Ishikawa (cell line): ENCODE measurements around the gene TBCD.

Source experiments
- CEBPB ChIP-seq: IDR thresholded peaks from 2 replicates; pipeline ENCODE4 v1.6.1; 2012
- CREB1 ChIP-seq: IDR thresholded peaks from 2 replicates; pipeline ENCODE4 v1.6.1; 2012; ENCODE audit warnings: low read depth
- EGR1 ChIP-seq: IDR thresholded peaks from 2 replicates; pipeline ENCODE4 v1.6.1; 2012
- EP300 ChIP-seq: IDR thresholded peaks from 2 replicates; pipeline ENCODE4 v1.6.1; 2012; ENCODE audit warnings: borderline replicate concordance
- FOXM1 ChIP-seq: IDR thresholded peaks from 2 replicates; pipeline ENCODE4 v1.6.1; 2012; ENCODE audit warnings: low read depth, borderline replicate concordance
- NFIC ChIP-seq: IDR thresholded peaks from 2 replicates; pipeline ENCODE4 v1.6.1; 2012
- RAD21 ChIP-seq: IDR thresholded peaks from 2 replicates; pipeline ENCODE4 v1.6.1; 2012; ENCODE audit warnings: low read depth
- TAF1 ChIP-seq: IDR thresholded peaks from 2 replicates; pipeline ENCODE4 v1.6.1; 2012; ENCODE audit warnings: low read depth, mild to moderate bottlenecking
- TCF12 ChIP-seq: IDR thresholded peaks from 2 replicates; pipeline ENCODE4 v1.6.1; 2012; ENCODE audit warnings: low read depth
- TEAD4 ChIP-seq: IDR thresholded peaks from 2 replicates; pipeline ENCODE4 v1.6.1; 2012
- YY1 ChIP-seq: IDR thresholded peaks from 2 replicates; pipeline ENCODE4 v1.6.1; 2012; ENCODE audit warnings: low read depth
- ZBTB7A ChIP-seq: IDR thresholded peaks from 2 replicates; pipeline ENCODE4 v1.6.1; 2012; ENCODE audit warnings: low read depth
- TF ChIP-seq, protein P1 (sequence below): IDR thresholded peaks from 2 replicates; pipeline ENCODE4 v1.6.1; 2012
- TF ChIP-seq, protein P2 (sequence below): IDR thresholded peaks from 2 replicates; pipeline ENCODE4 v1.6.1; 2012; ENCODE audit warnings: low read depth, mild to moderate bottlenecking
- TF ChIP-seq, protein P3 (sequence below): IDR thresholded peaks from 2 replicates; pipeline ENCODE4 v1.6.1; 2012

Gene TBCD

DNA sequence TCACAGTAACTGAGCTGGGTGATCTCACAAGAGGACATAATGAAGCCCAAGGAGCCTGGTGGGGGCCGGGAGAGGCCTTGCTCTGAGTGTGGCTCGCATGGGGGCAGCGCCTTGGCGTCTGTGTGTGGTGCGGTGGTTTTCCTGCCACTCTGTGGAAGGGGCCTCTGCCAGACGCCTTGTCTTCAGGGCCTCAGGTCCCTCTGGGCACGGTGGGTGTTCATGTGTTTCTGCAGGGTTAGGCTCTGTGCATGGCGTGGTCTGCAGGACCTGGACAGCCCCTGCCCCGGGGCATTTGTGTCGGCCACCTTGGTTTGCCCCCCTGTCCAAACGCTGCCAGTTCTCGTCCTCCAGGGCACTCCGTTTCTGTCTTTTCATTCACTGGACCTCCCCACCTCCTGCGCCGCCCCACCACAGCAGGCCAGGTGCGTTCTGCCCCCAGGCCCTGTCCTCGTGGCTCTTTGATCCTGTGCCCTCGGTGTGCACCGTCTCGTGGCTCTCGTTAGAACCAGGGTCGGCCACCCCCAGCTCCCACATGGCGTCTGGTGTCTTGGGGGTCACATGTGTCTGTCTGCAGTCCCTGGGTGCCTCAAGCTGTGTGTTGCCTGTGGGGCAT lies 131.7 kb downstream of the TBCD start:
- TF ChIP-seq YY1: no peak
- TF ChIP-seq NFIC: no peak
- no peak for TF ChIP-seq CREB1
- no peak for TF ChIP-seq CEBPB
- TF ChIP-seq, protein P1, sequence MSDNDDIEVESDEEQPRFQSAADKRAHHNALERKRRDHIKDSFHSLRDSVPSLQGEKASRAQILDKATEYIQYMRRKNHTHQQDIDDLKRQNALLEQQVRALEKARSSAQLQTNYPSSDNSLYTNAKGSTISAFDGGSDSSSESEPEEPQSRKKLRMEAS: no peak
- no peak for TF ChIP-seq TCF12

DNA sequence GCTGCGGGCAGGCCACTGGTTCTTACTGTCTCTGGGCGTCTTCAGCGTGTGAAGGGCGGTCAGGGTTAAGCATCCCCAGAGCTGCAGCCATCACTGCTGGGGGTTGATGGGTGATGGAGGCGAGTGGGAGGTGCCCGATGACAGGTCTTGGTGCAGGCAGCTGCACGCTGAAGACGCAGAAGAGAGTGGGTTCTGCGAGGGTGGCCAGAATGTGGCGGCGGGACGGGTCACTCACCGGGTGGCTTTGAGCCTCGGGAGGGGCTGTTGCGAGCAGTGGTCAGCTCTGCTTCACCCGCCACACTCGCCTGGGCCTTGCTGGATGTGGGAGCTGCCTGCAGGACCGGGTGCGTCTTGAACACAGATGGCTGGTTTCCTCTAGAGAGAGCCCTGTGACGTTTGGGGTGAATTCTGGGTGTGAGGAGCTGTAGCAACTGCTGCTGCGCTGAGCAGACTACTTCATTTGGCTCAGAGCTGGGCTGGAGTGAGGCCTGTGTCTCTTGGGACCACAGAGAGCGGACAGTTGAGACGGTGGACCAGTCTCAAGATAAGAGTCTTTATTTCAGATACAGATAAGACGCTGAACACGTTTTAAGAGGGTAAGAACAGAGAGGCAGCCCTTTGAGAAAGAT lies 132.6 kb downstream of the TBCD start:
- no peak for TF ChIP-seq CEBPB
- no peak for TF ChIP-seq ZBTB7A
- TF ChIP-seq, protein P2, sequence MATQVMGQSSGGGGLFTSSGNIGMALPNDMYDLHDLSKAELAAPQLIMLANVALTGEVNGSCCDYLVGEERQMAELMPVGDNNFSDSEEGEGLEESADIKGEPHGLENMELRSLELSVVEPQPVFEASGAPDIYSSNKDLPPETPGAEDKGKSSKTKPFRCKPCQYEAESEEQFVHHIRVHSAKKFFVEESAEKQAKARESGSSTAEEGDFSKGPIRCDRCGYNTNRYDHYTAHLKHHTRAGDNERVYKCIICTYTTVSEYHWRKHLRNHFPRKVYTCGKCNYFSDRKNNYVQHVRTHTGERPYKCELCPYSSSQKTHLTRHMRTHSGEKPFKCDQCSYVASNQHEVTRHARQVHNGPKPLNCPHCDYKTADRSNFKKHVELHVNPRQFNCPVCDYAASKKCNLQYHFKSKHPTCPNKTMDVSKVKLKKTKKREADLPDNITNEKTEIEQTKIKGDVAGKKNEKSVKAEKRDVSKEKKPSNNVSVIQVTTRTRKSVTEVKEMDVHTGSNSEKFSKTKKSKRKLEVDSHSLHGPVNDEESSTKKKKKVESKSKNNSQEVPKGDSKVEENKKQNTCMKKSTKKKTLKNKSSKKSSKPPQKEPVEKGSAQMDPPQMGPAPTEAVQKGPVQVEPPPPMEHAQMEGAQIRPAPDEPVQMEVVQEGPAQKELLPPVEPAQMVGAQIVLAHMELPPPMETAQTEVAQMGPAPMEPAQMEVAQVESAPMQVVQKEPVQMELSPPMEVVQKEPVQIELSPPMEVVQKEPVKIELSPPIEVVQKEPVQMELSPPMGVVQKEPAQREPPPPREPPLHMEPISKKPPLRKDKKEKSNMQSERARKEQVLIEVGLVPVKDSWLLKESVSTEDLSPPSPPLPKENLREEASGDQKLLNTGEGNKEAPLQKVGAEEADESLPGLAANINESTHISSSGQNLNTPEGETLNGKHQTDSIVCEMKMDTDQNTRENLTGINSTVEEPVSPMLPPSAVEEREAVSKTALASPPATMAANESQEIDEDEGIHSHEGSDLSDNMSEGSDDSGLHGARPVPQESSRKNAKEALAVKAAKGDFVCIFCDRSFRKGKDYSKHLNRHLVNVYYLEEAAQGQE: no peak
- TF ChIP-seq CREB1: no peak
- TF ChIP-seq TAF1: no peak
- TF ChIP-seq RAD21: no peak
- TF ChIP-seq EP300: no peak
- TF ChIP-seq, protein P1: no peak
- no peak for TF ChIP-seq TEAD4
- no peak for TF ChIP-seq NFIC
- TF ChIP-seq FOXM1: no peak
- TF ChIP-seq EGR1: no peak
- no peak for TF ChIP-seq TCF12
- TF ChIP-seq, protein P3, sequence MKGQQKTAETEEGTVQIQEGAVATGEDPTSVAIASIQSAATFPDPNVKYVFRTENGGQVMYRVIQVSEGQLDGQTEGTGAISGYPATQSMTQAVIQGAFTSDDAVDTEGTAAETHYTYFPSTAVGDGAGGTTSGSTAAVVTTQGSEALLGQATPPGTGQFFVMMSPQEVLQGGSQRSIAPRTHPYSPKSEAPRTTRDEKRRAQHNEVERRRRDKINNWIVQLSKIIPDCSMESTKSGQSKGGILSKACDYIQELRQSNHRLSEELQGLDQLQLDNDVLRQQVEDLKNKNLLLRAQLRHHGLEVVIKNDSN: no peak
- TF ChIP-seq YY1: no peak

DNA sequence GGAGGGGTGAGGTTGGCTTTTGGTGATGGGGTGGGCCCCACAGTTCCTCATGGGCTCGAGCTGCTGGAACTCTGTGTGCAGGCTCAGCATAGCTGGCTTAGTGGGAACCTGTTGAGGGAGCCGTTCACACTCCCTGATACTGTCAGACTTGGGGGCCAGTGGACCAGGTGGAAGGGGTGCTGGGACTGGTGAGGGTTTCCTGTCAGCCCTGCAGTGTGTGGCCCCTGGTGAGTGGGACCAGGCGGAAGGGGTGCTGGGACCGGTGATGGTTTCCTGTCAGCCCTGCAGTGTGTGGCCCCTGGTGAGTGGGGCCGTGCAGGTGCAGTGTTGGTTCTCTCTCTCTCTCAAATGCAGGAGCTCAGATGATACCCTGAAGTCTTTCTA lies 133.1 kb downstream of the TBCD start:
- TF ChIP-seq RAD21 (no peak), TEAD4 (no peak), TAF1 (no peak), YY1 (no peak), CREB1 (no peak), NFIC (no peak)
- TF ChIP-seq, protein P1: no peak

DNA sequence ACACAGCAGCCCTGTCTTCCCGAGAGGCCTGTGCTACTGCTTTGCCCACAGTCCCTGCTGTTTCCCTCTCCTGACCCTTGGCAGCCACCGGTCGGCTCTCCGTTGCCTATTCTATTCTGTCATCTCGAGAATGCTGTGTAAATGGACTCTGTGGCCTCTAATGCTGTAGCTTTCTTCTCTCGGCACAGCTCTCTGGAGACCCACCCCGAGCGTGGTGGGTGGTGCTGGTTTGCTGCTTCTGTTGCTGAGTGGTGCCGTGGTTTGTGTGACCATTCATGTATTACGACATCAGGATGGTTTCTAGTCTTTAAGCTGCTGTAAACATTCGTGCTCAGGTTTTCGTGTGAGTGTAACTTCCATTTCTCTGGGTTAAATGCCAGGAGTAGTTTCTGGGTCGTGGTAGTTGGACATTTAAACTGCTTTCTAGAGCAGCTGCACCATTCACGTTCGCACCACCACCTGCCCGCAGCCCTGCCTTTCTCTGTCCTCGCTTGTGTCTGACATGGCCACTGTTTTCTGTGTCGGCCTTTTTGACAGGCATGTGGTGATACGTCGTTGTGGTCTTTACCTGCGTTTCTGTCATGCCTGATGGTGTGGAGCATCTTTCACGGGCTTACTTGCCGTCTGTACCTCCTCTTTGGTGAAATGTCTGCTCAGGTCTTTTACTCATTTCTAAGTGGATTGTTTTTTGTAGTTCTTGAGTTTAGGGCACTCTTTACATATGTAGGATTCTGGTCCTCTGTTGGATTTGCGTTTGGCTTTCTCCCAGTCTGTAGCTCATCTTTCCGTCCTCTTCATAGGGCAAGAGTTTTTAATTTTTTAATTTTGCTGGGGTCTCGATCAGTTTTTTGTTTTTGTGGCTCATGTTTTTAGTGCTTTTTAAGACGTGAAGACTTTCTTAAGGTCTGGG lies 135.6 kb downstream of the TBCD start:
- no peak for TF ChIP-seq TAF1
- TF ChIP-seq YY1: no peak
- no peak for TF ChIP-seq CREB1
- no peak for TF ChIP-seq EGR1
- no peak for TF ChIP-seq EP300
- TF ChIP-seq, protein P2: no peak
- TF ChIP-seq ZBTB7A: no peak
- no peak for TF ChIP-seq FOXM1
- TF ChIP-seq RAD21: no peak
- TF ChIP-seq TCF12: no peak
- TF ChIP-seq, protein P3: no peak
- TF ChIP-seq, protein P1: no peak
